ENCODE results near the gene EBF3. TPM values are rescaled to one million over a fixed set of nuclear protein-coding genes. Genes with fewer than 3 reads are reported as not detected.

The EBF3 gene
- total RNA-seq, 1 donor from 2014 or later, result 0.15 TPM

GRCh38 chr10:129896136-129896859 lies 67.8 kb downstream of the EBF3 start:
- Mint-ChIP-seq H3K27ac (peak overlapping the region; percentile 87), H3K9me3 (no peaks in the 10 kb centered on the region), H3K4me1 (peaks cover 51% of the 10 kb centered on the region), H3K4me3 (no peak overlapping the region), H3K36me3 (no peaks in the 10 kb centered on the region), H3K27me3 (ENCODE audit: insufficient read depth, low read depth) (peaks cover 9% of the 10 kb centered on the region)
- Histone ChIP-seq H3K4me2 (peak overlapping the region; percentile 76), H3K4me1 (peaks cover 45% of the 10 kb centered on the region), H3K27ac (peak overlapping the region; percentile 27), H3K4me3 (peak overlapping the region; percentile 26), H3K9me3 (ENCODE audit: low read depth) (no peaks in the 10 kb centered on the region), H3K9ac (no peak overlapping the region), H2AFZ (replicated peaks) (no peak overlapping the region), H3K27me3 (peaks cover 14% of the 10 kb centered on the region), H3K79me2 (ENCODE audit: low read depth) (no peaks in the 10 kb centered on the region), H3K36me3 (no peaks in the 10 kb centered on the region), H4K20me1 (ENCODE audit: low read depth) (peaks cover 7% of the 10 kb centered on the region), H3F3A (ENCODE audit: low read depth) (peaks cover 23% of the 10 kb centered on the region)
- TF ChIP-seq EZH2phosphoT487 (IDR thresholded peaks at IDR 0.05) (peak; percentile 23), EZH2 (IDR thresholded peaks at IDR 0.05) (peak; percentile 29), CTCF (IDR thresholded peaks at IDR 0.05) (no peak)
- DNase-seq (ENCODE audit: low spot score), result peak; percentile 89

- Mint-ChIP-seq H3K4me3 (no peak overlapping the region), H3K36me3 (no peaks in the 10 kb centered on the region), H3K27ac (no peak overlapping the region), H3K9me3 (no peaks in the 10 kb centered on the region), H3K4me1 (peaks cover 49% of the 10 kb centered on the region), H3K27me3 (ENCODE audit: insufficient read depth, low read depth) (peaks cover 7% of the 10 kb centered on the region)
- H3K9ac ChIP-seq, result no peak overlapping the region
- H3F3A ChIP-seq (ENCODE audit: low read depth), result peaks cover 23% of the 10 kb centered on the region
- no peaks in the 10 kb centered on the region for H3K9me3 ChIP-seq (ENCODE audit: low read depth)
- peak overlapping the region; percentile 26 for H3K4me3 ChIP-seq
- H3K79me2 ChIP-seq (ENCODE audit: low read depth), result no peaks in the 10 kb centered on the region
- no peaks in the 10 kb centered on the region for H3K36me3 ChIP-seq
- H3K4me1 ChIP-seq, result peaks cover 43% of the 10 kb centered on the region
- H3K27me3 ChIP-seq, result peaks cover 14% of the 10 kb centered on the region
- TF ChIP-seq EZH2phosphoT487 (IDR thresholded peaks at IDR 0.05), result no peak
- TF ChIP-seq EZH2 (IDR thresholded peaks at IDR 0.05), result no peak
- no peak for TF ChIP-seq CTCF (IDR thresholded peaks at IDR 0.05)
- H3K4me2 ChIP-seq, result peak overlapping the region; percentile 76
- H2AFZ ChIP-seq (replicated peaks), result no peak overlapping the region
- no peak for DNase-seq (ENCODE audit: low spot score)
- no peak overlapping the region for H3K27ac ChIP-seq
- peaks cover 7% of the 10 kb centered on the region for H4K20me1 ChIP-seq (ENCODE audit: low read depth)
Measured at GRCh38 chr10:129895811-129896135, 68.3 kb downstream of the EBF3 start.

- H3K4me1 Mint-ChIP-seq, result peaks cover 49% of the 10 kb centered on the region
- DNase-seq (ENCODE audit: low spot score), result no peak
Measured at GRCh38 chr10:129894698-129895097, 69.4 kb downstream of the EBF3 start.

More at GRCh38 chr10:129894698-129895097, 69.4 kb downstream of the EBF3 start:
- no peak overlapping the region for H3K27ac ChIP-seq
- H2AFZ ChIP-seq (replicated peaks), result no peak overlapping the region
- no peak overlapping the region for H3K4me3 Mint-ChIP-seq
- no peaks in the 10 kb centered on the region for H3K36me3 ChIP-seq
- TF ChIP-seq EZH2 (IDR thresholded peaks at IDR 0.05) (no peak), CTCF (IDR thresholded peaks at IDR 0.05) (no peak), EZH2phosphoT487 (IDR thresholded peaks at IDR 0.05) (no peak)
- H4K20me1 ChIP-seq (ENCODE audit: low read depth), result peaks cover 7% of the 10 kb centered on the region
- peaks cover 7% of the 10 kb centered on the region for H3K27me3 Mint-ChIP-seq (ENCODE audit: insufficient read depth, low read depth)
- no peak overlapping the region for H3K4me2 ChIP-seq
- H3K4me1 ChIP-seq, result peaks cover 43% of the 10 kb centered on the region
- H3K9ac ChIP-seq, result no peak overlapping the region
- peaks cover 11% of the 10 kb centered on the region for H3K27me3 ChIP-seq
- H3K79me2 ChIP-seq (ENCODE audit: low read depth), result no peaks in the 10 kb centered on the region
- H3F3A ChIP-seq (ENCODE audit: low read depth), result peaks cover 23% of the 10 kb centered on the region
- no peaks in the 10 kb centered on the region for H3K9me3 Mint-ChIP-seq
- no peaks in the 10 kb centered on the region for H3K36me3 Mint-ChIP-seq
- H3K9me3 ChIP-seq (ENCODE audit: low read depth), result no peaks in the 10 kb centered on the region
- H3K27ac Mint-ChIP-seq, result no peak overlapping the region
- no peak overlapping the region for H3K4me3 ChIP-seq
